Measurements from ENCODE around the gene TPBGL. TPM values are rescaled to one million over a fixed set of nuclear protein-coding genes. Genes with fewer than 3 reads are reported as not detected.

Gene TPBGL
- total RNA-seq, 1 experiment from 2014 or later = 0.41 TPM

DNA sequence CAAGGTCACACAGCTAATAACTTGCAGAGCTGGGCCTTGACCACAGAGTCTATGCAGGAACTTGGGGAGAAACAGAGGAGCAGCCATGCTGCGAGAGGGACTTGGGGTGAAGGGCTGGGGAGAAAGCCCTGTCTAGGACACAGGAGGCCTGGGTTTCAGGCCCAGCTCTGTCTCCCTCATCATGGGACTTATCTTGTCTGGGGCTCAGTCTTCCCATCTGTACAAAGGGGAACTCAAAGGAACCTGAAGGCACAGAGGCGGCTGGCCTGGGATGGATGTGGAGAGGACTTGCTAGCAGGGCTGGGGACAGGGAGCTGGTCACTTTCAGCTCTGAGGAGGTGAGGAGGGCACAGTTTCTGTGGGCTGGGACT lies 36.9 kb upstream of the TPBGL start:
- TF ChIP-seq EZH2 (IDR thresholded peaks at IDR 0.05; ENCODE audit: borderline replicate concordance, low read depth, low read length, poor library complexity, severe bottlenecking) = no peak
- no peak for TF ChIP-seq CTCF (conservative IDR thresholded peaks at IDR 0.05; ENCODE audit: low read depth, low read length)
- H3K4me1 ChIP-seq (ENCODE audit: insufficient read depth, low read length, poor library complexity, severe bottlenecking) = no peaks in the 10 kb centered on the region
- BruUV-seq (replicated peaks) = no TSS peak
- no peak for DNase-seq (ENCODE audit: low spot score)
- no peak overlapping the region for H3K27ac ChIP-seq (ENCODE audit: low read depth, low read length, poor library complexity, severe bottlenecking)
- intact Hi-C loops (cut with micrococcal nuclease; ENCODE audit: unreplicated experiment) = no loop called here
- POLR2A ChIA-PET (ENCODE audit: low non-redundant PET) = no interaction called here
- CTCF ChIA-PET = interaction anchor here (0.6 to 3.1 kb wide), 2 partner anchors 19 to 61 kb away, joined by 5 to 178 read pairs; no protein-coding TSS in a partner anchor
- H3K9me3 ChIP-seq (ENCODE audit: low read depth, low read length, poor library complexity, severe bottlenecking) = no peaks in the 10 kb centered on the region
- H3K36me3 ChIP-seq (ENCODE audit: insufficient read depth, low read length, poor library complexity, severe bottlenecking) = no peaks in the 10 kb centered on the region
- H3K4me3 ChIP-seq (ENCODE audit: low read depth, low read length, poor library complexity, severe bottlenecking) = no peak overlapping the region
- peaks cover 16% of the 10 kb centered on the region for H3K27me3 ChIP-seq (replicated peaks; ENCODE audit: insufficient read depth, low read depth, low read length, poor library complexity)

GRCh38 chr11:75204012-75204674 lies 36.4 kb upstream of the TPBGL start:
- Histone ChIP-seq H3K36me3 (ENCODE audit: insufficient read depth, low read length, poor library complexity, severe bottlenecking) (no peaks in the 10 kb centered on the region), H3K27ac (ENCODE audit: low read depth, low read length, poor library complexity, severe bottlenecking) (no peak overlapping the region), H3K4me3 (ENCODE audit: low read depth, low read length, poor library complexity, severe bottlenecking) (no peak overlapping the region), H3K4me1 (ENCODE audit: insufficient read depth, low read length, poor library complexity, severe bottlenecking) (no peaks in the 10 kb centered on the region), H3K27me3 (replicated peaks; ENCODE audit: insufficient read depth, low read depth, low read length, poor library complexity) (peaks cover 21% of the 10 kb centered on the region), H3K9me3 (ENCODE audit: low read depth, low read length, poor library complexity, severe bottlenecking) (no peaks in the 10 kb centered on the region)
- TF ChIP-seq EZH2 (IDR thresholded peaks at IDR 0.05; ENCODE audit: borderline replicate concordance, low read depth, low read length, poor library complexity, severe bottlenecking) (no peak), CTCF (conservative IDR thresholded peaks at IDR 0.05; ENCODE audit: low read depth, low read length) (no peak)
- POLR2A ChIA-PET (ENCODE audit: low non-redundant PET) = no interaction called here
- BruUV-seq (replicated peaks) = no TSS peak
- DNase-seq (ENCODE audit: low spot score) = no peak
- intact Hi-C loops (cut with micrococcal nuclease; ENCODE audit: unreplicated experiment) = no loop called here
- CTCF ChIA-PET = interaction anchor here (0.6 to 3.1 kb wide), 19 partner anchors 7 to 278 kb away, joined by 3 to 178 read pairs (median 4); no protein-coding TSS in a partner anchor

DNA sequence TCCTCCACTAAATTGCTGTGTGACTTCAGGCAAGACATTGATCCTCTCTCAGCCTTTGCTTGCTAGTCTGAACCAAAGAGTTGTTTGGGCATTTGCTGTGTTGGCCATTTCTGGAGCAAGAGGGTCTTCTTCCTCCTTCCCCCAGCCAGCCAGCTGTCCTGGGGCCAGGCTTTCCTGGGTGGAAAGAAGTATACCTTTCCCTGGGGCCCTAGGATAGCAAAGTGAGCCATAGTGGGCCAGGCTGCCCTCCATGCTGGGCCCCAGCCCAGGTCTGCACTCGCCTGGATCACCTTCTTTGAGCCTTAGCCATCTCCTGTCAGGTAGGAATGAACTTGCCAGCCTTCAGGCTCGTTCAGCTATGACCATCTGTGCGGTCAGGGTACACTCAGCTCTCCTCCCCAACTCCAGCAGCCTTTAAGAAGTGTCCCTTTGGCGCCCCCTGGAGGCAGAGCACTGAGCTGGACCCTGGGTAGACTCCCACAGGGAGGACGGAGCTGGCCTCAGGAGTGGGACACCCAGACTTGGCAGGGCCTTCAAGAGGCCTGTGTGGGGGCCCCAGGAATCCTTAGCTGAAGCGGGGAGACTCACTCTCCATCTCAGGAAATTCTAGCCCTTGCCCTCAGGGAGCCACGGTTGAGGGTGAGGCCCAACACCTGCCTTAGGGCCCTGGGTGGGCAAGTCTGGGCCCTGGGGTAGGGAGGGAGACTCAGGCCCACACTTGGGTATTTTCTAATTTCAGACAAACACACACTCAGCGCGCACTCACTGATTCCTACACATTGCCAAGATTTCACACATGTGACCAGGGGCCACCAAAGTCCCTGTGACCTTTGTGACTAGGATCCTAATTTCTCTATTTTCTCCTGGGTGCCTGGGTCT lies 35.6 kb upstream of the TPBGL start:
- Histone ChIP-seq H3K4me3 (ENCODE audit: low read depth, low read length, poor library complexity, severe bottlenecking) (no peak overlapping the region), H3K27me3 (replicated peaks; ENCODE audit: insufficient read depth, low read depth, low read length, poor library complexity) (peaks cover 24% of the 10 kb centered on the region), H3K27ac (ENCODE audit: low read depth, low read length, poor library complexity, severe bottlenecking) (no peak overlapping the region), H3K4me1 (ENCODE audit: insufficient read depth, low read length, poor library complexity, severe bottlenecking) (no peaks in the 10 kb centered on the region), H3K36me3 (ENCODE audit: insufficient read depth, low read length, poor library complexity, severe bottlenecking) (no peaks in the 10 kb centered on the region), H3K9me3 (ENCODE audit: low read depth, low read length, poor library complexity, severe bottlenecking) (no peaks in the 10 kb centered on the region)
- ChIA-PET CTCF (interaction anchor here (0.5 to 3.1 kb wide), 22 partner anchors 8 to 279 kb away, joined by 3 to 178 read pairs (median 4); no protein-coding TSS in a partner anchor), POLR2A (ENCODE audit: low non-redundant PET) (interaction anchor here (0.6 kb wide), 1 partner anchor 155 kb away, joined by 3 read pairs; no protein-coding TSS in a partner anchor)
- no peak for TF ChIP-seq EZH2 (IDR thresholded peaks at IDR 0.05; ENCODE audit: borderline replicate concordance, low read depth, low read length, poor library complexity, severe bottlenecking)
- peak; percentile 99 for TF ChIP-seq CTCF (conservative IDR thresholded peaks at IDR 0.05; ENCODE audit: low read depth, low read length)
- no TSS peak for BruUV-seq (replicated peaks)
- DNase-seq (ENCODE audit: low spot score) = peak; percentile 87
- intact Hi-C loops (cut with micrococcal nuclease; ENCODE audit: unreplicated experiment) = loop anchor here (1.0 kb wide), 2 partner anchors 61 to 182 kb away; no protein-coding TSS in a partner anchor
